Measurements from ENCODE around the gene ASXL2.
"Not testable (repeated sequence)": the region's sequence is repeated elsewhere in the genome, so short reads cannot be mapped to it uniquely, and the experiment has no call there.

Gene ASXL2

DNA sequence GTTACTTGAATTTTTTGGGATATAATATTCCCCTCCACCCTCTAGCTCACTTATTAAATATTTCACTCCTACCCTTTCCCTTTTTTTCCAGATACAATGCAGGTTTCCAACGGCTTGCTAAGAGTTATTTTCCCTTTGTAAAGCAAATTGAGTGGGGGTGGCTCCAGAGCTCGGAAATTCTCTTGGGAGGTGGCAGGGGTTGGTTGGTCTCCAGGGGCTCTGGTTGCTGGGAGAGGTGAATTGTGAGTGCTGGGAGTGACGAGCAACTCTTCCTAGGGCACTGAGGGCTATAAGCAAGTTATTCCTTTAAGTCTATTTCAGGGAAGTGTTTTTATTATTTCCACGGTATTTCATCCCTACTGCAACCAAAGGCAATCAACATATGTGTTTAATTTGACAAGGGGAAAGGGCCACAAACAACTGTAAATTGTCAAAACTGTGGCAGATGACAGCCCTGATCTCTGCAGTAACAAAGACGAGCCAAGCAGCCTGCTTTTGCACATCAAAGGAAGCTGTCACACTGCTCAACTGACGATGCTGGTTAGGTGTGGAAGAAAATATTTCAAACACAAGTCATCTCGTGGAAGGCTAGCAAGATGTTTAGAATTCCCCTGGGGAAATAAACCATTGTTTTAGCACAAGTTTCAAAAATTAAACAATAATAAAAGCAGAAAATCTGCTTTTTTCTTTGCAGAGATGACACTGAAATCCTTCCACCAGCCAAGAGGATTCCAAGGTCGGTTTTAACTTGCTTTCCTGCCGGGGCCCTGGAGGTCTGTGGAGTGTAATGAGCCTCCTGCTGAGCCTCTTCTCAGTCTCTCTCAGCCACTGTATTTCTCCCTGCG is 34.8 kb upstream of the ASXL2 start:
- no peaks in the 10 kb centered on the region for H3K9me3 ChIP-seq (ENCODE audit: control insufficient read depth, insufficient read depth, low read depth, low read length)
- no peaks in the 10 kb centered on the region for H3K27me3 ChIP-seq (ENCODE audit: control insufficient read depth, insufficient read depth, low read length)
- peaks cover 20% of the 10 kb centered on the region for H3K4me1 ChIP-seq (ENCODE audit: control insufficient read depth, insufficient read depth, low read length)
- H3K36me3 ChIP-seq (ENCODE audit: control insufficient read depth, insufficient read depth, low read length): no peaks in the 10 kb centered on the region
- H3K27ac ChIP-seq (ENCODE audit: low read depth, low read length): peak overlapping the region; percentile 60; the same call in 1 of the 2 replicates
- peak overlapping the region; percentile 47 for H3K4me3 ChIP-seq (ENCODE audit: low read depth, low read length)
- peak overlapping the region; percentile 52 for H3K9ac ChIP-seq (ENCODE audit: low read length)

DNA sequence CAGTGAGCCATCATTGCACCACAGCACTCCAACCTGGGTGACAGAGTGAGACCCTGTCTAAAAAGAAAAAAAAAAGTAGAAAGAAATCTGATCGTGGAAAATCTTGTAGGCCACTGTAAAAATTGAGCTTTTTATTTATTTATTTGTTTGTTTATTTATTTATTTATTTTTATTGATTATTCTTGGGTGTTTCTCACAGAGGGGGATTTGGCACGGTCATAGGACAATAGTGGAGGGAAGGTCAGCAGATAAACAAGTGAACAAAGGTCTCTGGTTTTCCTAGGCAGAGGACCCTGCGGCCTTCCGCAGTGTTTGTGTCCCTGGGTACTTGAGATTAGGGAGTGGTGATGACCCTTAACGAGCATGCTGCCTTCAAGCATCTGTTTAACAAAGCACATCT is 31.3 kb upstream of the ASXL2 start:
- H3K36me3 ChIP-seq (ENCODE audit: control insufficient read depth, insufficient read depth, low read length); H3K9me3 ChIP-seq (ENCODE audit: control insufficient read depth, insufficient read depth, low read depth, low read length); H3K27me3 ChIP-seq (ENCODE audit: control insufficient read depth, insufficient read depth, low read length); H3K9ac ChIP-seq (ENCODE audit: low read length); H3K4me3 ChIP-seq (ENCODE audit: low read depth, low read length); H3K27ac ChIP-seq (ENCODE audit: low read depth, low read length): not testable (repeated sequence)
- H3K4me1 ChIP-seq (ENCODE audit: control insufficient read depth, insufficient read depth, low read length): peaks cover 20% of the 10 kb centered on the region

- H3K9ac ChIP-seq (ENCODE audit: low read length): no peak overlapping the region
- no peaks in the 10 kb centered on the region for H3K36me3 ChIP-seq (ENCODE audit: control insufficient read depth, insufficient read depth, low read length)
- H3K27me3 ChIP-seq (ENCODE audit: control insufficient read depth, insufficient read depth, low read length): no peaks in the 10 kb centered on the region
- no peaks in the 10 kb centered on the region for H3K4me1 ChIP-seq (ENCODE audit: control insufficient read depth, insufficient read depth, low read length)
- no peak overlapping the region for H3K4me3 ChIP-seq (ENCODE audit: low read depth, low read length)
- H3K9me3 ChIP-seq (ENCODE audit: control insufficient read depth, insufficient read depth, low read depth, low read length): no peaks in the 10 kb centered on the region
- no peak overlapping the region for H3K27ac ChIP-seq (ENCODE audit: low read depth, low read length)
Observed at GRCh38 chr2:25905126-25905525, 26.8 kb upstream of the ASXL2 start.

- Histone ChIP-seq H3K36me3 (ENCODE audit: control insufficient read depth, insufficient read depth, low read length) (no peaks in the 10 kb centered on the region), H3K4me3 (ENCODE audit: low read depth, low read length) (no peak overlapping the region), H3K9me3 (ENCODE audit: control insufficient read depth, insufficient read depth, low read depth, low read length) (no peaks in the 10 kb centered on the region), H3K9ac (ENCODE audit: low read length) (no peak overlapping the region), H3K27me3 (ENCODE audit: control insufficient read depth, insufficient read depth, low read length) (no peaks in the 10 kb centered on the region), H3K4me1 (ENCODE audit: control insufficient read depth, insufficient read depth, low read length) (no peaks in the 10 kb centered on the region), H3K27ac (ENCODE audit: low read depth, low read length) (no peak overlapping the region)
Observed at GRCh38 chr2:25903216-25903776, 25.0 kb upstream of the ASXL2 start.

DNA sequence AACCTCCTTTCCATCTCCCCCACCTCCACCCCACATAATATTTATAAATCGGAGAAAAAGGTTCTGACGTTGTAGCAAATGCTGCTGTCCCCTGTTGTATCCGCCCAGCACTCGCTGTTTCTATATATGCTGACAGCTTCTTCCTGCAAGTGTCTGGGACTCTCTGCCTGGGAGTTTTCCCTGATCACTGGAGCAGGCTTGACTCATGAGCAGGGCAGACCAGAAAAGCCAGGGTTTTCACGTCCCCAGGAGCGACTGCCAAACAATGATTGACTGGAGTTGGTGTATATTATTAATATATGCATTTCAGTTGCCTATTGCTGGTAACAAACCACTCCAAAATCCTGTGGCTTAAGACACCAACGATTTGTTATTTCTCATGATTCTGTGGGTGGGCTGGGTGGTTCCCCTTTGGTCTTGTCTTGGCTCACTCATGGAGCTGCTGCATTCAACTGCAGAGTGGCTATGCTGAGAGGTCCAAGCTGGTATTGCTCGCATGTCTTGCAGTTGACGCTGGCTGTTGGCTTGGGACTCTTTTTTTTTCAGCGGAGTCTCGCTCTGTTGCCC is 21.2 kb upstream of the ASXL2 start:
- Histone ChIP-seq H3K9me3 (ENCODE audit: control insufficient read depth, insufficient read depth, low read depth, low read length) (no peaks in the 10 kb centered on the region), H3K27ac (ENCODE audit: low read depth, low read length) (no peak overlapping the region), H3K4me1 (ENCODE audit: control insufficient read depth, insufficient read depth, low read length) (peaks cover 5% of the 10 kb centered on the region; the same call in 1 of the 2 replicates), H3K4me3 (ENCODE audit: low read depth, low read length) (no peak overlapping the region), H3K27me3 (ENCODE audit: control insufficient read depth, insufficient read depth, low read length) (no peaks in the 10 kb centered on the region), H3K9ac (ENCODE audit: low read length) (no peak overlapping the region), H3K36me3 (ENCODE audit: control insufficient read depth, insufficient read depth, low read length) (no peaks in the 10 kb centered on the region)

- Histone ChIP-seq H3K27me3 (ENCODE audit: control insufficient read depth, insufficient read depth, low read length) (no peaks in the 10 kb centered on the region), H3K9ac (ENCODE audit: low read length) (no peak overlapping the region), H3K27ac (ENCODE audit: low read depth, low read length) (no peak overlapping the region), H3K4me3 (ENCODE audit: low read depth, low read length) (no peak overlapping the region), H3K36me3 (ENCODE audit: control insufficient read depth, insufficient read depth, low read length) (no peaks in the 10 kb centered on the region), H3K9me3 (ENCODE audit: control insufficient read depth, insufficient read depth, low read depth, low read length) (no peaks in the 10 kb centered on the region), H3K4me1 (ENCODE audit: control insufficient read depth, insufficient read depth, low read length) (peaks cover 5% of the 10 kb centered on the region; the same call in 1 of the 2 replicates)
Observed at GRCh38 chr2:25897506-25897905, 19.2 kb upstream of the ASXL2 start.

GRCh38 chr2:25896308-25896707 is 18.0 kb upstream of the ASXL2 start:
- H3K27ac ChIP-seq (ENCODE audit: low read depth, low read length); H3K27me3 ChIP-seq (ENCODE audit: control insufficient read depth, insufficient read depth, low read length); H3K9me3 ChIP-seq (ENCODE audit: control insufficient read depth, insufficient read depth, low read depth, low read length); H3K4me1 ChIP-seq (ENCODE audit: control insufficient read depth, insufficient read depth, low read length); H3K9ac ChIP-seq (ENCODE audit: low read length); H3K4me3 ChIP-seq (ENCODE audit: low read depth, low read length); H3K36me3 ChIP-seq (ENCODE audit: control insufficient read depth, insufficient read depth, low read length): not testable (repeated sequence)

DNA sequence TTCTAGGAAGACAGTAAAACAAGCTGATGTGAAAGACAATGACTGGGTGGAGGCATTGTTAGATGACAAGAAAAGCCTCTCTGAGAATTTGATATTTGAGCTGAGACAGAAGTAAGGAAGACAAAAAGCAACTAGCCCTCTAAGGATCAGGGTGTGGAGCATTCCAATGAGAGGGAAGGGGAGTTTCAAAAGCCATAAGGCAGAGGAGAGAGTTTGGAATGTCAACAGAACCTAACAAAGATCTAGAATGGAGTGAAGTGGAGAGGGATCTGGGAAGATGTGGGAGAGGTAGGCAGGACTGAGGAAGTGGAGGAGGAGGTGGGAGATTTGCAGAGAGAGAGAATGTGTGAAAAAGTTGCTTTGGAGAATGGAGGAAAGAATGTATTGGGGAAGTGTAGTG is 17.3 kb upstream of the ASXL2 start:
- H3K9me3 ChIP-seq (ENCODE audit: control insufficient read depth, insufficient read depth, low read depth, low read length): no peaks in the 10 kb centered on the region
- H3K36me3 ChIP-seq (ENCODE audit: control insufficient read depth, insufficient read depth, low read length): no peaks in the 10 kb centered on the region
- H3K9ac ChIP-seq (ENCODE audit: low read length): no peak overlapping the region
- H3K27me3 ChIP-seq (ENCODE audit: control insufficient read depth, insufficient read depth, low read length): no peaks in the 10 kb centered on the region
- no peak overlapping the region for H3K27ac ChIP-seq (ENCODE audit: low read depth, low read length)
- H3K4me1 ChIP-seq (ENCODE audit: control insufficient read depth, insufficient read depth, low read length): peaks cover 5% of the 10 kb centered on the region; the same call in 1 of the 2 replicates
- no peak overlapping the region for H3K4me3 ChIP-seq (ENCODE audit: low read depth, low read length)

GRCh38 chr2:25895018-25895417 is 16.7 kb upstream of the ASXL2 start:
- peaks cover 5% of the 10 kb centered on the region; the same call in 1 of the 2 replicates for H3K4me1 ChIP-seq (ENCODE audit: control insufficient read depth, insufficient read depth, low read length)
- no peak overlapping the region for H3K4me3 ChIP-seq (ENCODE audit: low read depth, low read length)
- no peak overlapping the region for H3K27ac ChIP-seq (ENCODE audit: low read depth, low read length)
- H3K36me3 ChIP-seq (ENCODE audit: control insufficient read depth, insufficient read depth, low read length): no peaks in the 10 kb centered on the region
- H3K9me3 ChIP-seq (ENCODE audit: control insufficient read depth, insufficient read depth, low read depth, low read length): no peaks in the 10 kb centered on the region
- no peak overlapping the region for H3K9ac ChIP-seq (ENCODE audit: low read length)
- H3K27me3 ChIP-seq (ENCODE audit: control insufficient read depth, insufficient read depth, low read length): no peaks in the 10 kb centered on the region

DNA sequence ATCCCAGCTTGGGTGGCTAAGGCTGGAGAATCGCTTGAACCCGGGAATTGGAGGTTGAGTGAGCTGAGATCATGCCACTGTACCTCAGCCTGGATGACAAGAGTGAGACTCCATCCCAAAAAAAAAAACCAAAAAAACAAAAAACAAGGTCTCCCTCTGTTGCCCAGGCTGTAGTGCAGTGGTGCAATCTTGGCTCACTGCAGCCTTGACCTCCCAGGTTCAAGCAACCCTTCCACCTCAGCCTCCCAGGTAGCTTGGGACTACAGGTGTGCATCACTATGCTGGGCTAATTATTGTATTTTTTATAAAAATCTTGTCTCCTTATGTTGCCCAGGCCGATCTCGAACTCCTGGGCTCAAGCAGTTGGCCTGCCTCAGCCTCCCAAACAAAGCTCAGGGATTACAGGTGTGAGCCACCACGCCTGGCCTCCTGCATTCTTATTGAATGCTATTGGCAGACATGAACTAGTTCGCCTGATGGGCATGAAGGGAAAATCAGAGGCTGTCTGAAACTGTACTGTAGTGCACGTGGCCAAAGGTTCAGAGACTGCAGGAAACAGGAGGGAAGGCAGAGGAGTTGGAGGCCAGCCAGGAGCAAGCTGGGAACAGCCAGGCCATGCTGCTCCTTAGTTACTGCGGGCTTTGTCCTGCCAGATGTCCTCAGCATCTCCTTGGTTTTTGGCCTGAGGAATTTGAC is 16.0 kb upstream of the ASXL2 start:
- no peak overlapping the region for H3K27ac ChIP-seq (ENCODE audit: low read depth, low read length)
- H3K4me1 ChIP-seq (ENCODE audit: control insufficient read depth, insufficient read depth, low read length): peaks cover 5% of the 10 kb centered on the region; the same call in 1 of the 2 replicates
- H3K4me3 ChIP-seq (ENCODE audit: low read depth, low read length): no peak overlapping the region
- no peaks in the 10 kb centered on the region for H3K27me3 ChIP-seq (ENCODE audit: control insufficient read depth, insufficient read depth, low read length)
- H3K9me3 ChIP-seq (ENCODE audit: control insufficient read depth, insufficient read depth, low read depth, low read length): no peaks in the 10 kb centered on the region
- no peak overlapping the region for H3K9ac ChIP-seq (ENCODE audit: low read length)
- H3K36me3 ChIP-seq (ENCODE audit: control insufficient read depth, insufficient read depth, low read length): no peaks in the 10 kb centered on the region

GRCh38 chr2:25891672-25892071 is 13.4 kb upstream of the ASXL2 start:
- no peaks in the 10 kb centered on the region for H3K27me3 ChIP-seq (ENCODE audit: control insufficient read depth, insufficient read depth, low read length)
- peaks cover 5% of the 10 kb centered on the region; the same call in 1 of the 2 replicates for H3K4me1 ChIP-seq (ENCODE audit: control insufficient read depth, insufficient read depth, low read length)
- no peaks in the 10 kb centered on the region for H3K36me3 ChIP-seq (ENCODE audit: control insufficient read depth, insufficient read depth, low read length)
- no peak overlapping the region for H3K4me3 ChIP-seq (ENCODE audit: low read depth, low read length)
- no peak overlapping the region for H3K27ac ChIP-seq (ENCODE audit: low read depth, low read length)
- H3K9me3 ChIP-seq (ENCODE audit: control insufficient read depth, insufficient read depth, low read depth, low read length): no peaks in the 10 kb centered on the region
- H3K9ac ChIP-seq (ENCODE audit: low read length): no peak overlapping the region

All from HUES6 (cell line).